IPS-18c (cell line): ENCODE results near the gene CEP78.
"Not testable (repeated sequence)": the region's sequence is repeated elsewhere in the genome, so short reads cannot be mapped to it uniquely, and the experiment has no call there.

ENCODE experiments used
- H3K4me3 ChIP-seq: 2 replicates; pipeline ENCODE4 v1.7.0; 2013; ENCODE audit warnings: low read depth, mild to moderate bottlenecking, low read length, moderate library complexity; ENCODE audit not compliant: insufficient read depth
- H3K9me3 ChIP-seq: one replicate; pipeline ENCODE4 v1.6.1; 2013; ENCODE audit warnings: mild to moderate bottlenecking, low read length, moderate library complexity; ENCODE audit not compliant: control insufficient read depth, insufficient read depth

The CEP78 gene

DNA sequence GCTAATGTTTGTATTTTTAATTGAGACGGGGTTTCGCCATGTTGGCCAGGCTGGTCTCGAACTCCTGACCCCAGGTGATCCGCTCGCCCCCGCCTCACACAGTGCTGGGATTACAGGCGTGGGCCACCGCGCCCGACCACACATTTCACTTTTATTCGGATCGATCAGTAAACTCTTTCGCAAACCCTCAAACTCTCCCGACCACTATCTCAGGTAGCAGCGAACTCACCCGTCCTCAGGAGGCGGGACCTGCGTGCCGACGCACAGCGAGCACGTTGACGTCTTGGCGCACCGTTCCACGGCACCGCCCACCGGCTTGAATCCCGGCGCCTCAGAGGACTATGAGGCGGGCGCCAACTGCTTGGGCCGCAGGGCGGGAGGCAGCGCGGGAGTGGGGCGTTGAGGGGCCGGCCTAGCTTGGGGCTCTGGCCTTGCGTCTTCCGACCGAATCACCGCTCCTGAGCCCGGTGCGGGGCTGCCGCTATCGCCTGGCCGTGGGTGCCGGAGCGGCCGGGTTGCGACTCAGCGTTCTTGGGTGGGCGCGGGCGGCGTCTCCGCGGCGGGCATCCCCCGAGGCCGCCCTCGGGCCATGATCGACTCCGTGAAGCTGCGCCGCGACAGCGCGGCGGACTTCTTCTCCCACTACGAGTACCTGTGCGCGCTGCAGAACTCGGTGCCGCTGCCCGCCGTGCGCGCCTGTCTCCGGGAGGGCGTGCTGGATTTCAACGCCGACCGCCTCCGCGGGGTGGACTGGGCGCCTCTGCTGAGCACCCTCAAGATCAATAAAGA lies at the start of gene CEP78:
Gene CEP78 (plus strand): TSS at position 314 of the 789 bp plus-strand sequence. CDS start 276 bp downstream, at position 590.
- H3K4me3 ChIP-seq, result peak within 1 kb of the TSS; percentile 97
- no peaks in the 10 kb centered on the region for H3K9me3 ChIP-seq

DNA sequence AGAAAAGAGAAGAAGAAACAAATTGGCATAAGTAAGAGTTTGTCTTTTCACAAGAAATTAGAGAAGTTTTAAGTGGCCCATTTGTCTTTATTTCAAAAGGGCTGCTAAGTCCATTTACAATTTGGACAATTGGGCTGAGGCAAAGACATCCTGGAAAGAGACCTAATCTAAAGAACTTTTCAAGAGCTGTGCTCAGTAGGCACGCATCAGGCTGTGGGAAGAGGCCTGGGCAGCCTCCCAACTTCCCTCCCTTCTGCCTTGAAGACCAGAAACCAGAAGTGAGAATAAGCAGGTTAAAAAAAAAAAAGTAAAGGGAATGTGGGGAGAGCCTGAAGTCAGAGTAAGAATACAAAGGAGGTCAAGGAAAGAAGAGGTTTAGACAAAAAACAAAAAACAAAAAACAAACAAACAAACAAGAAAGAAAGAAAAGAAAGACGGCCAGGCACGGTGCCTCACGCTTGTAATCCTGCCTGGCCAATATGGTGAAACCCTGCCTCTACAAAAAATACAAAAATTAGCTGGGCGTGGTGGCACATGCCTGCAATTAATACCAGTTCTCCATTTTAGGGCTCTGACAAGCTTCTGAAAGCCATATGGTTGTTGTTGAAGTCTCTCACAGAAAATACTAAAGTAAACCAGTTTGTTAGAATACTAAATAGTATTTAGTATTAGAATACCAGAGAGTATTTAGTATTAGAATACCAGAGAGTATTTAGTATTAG lies 48.0 kb upstream of the CEP78 start:
- Histone ChIP-seq H3K4me3 (no peak overlapping the region), H3K9me3 (no peaks in the 10 kb centered on the region)

- Histone ChIP-seq H3K4me3 (no peak overlapping the region), H3K9me3 (no peaks in the 10 kb centered on the region)
Observed at GRCh38 chr9:78188594-78188993, 47.3 kb upstream of the CEP78 start.

DNA sequence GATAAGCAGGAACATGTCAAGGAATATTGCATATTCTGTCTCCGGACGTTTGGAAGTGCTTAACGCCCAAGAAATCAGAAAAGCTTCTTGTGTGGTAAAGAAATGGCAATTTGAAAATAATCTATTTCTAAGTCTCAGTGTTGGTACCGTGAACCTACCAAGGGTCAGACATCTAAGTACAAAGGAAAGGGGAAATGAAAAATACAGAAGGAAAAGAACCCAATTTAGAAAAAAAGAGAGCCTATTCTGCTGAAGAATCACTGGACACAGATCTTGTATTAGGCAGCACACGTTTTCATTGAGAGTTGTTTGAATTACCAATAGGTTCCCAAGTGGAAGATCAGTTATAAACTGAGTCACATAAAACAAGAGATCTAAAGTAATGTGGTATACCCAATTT lies 46.9 kb upstream of the CEP78 start:
- Histone ChIP-seq H3K4me3 (no peak overlapping the region), H3K9me3 (no peaks in the 10 kb centered on the region)

DNA sequence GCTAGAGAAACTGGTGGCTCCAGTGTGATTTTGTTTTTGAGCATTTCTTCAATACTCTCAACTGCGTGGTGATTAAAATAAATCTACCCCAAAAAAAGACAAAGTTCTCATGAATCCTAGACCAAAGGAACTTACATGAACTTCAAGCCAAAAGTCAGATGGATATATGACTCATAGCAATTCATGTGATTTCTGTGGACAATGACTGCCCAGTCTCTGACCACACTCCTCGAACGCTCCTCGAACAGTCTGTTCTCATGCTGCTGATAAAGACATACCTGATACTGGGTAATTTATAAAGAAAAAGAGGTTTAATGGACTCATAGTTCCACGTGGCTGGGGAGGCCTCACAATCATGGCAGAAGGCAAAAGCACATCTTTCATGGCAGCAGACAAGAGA lies 46.4 kb upstream of the CEP78 start:
- Histone ChIP-seq H3K9me3 (no peaks in the 10 kb centered on the region), H3K4me3 (no peak overlapping the region)

DNA sequence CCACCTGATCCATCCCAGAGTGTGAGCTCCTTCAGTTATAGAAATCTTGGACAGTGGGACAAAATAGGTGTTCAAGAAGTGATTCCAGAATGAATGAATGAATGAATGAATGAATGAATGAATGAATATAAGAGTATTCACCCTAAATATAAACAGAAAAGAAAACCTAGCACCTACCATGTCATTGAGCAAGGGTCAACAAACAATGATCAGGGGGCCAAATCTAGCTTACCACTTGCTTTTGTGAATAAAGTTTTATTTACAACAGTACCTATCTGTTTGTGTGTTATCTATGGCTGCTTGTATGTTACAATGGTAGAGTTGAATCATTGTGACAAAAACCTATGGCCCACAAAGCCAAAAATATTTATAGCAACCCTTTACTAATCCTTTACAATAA lies 43.9 kb upstream of the CEP78 start:
- H3K4me3 ChIP-seq, result no peak overlapping the region
- no peaks in the 10 kb centered on the region for H3K9me3 ChIP-seq

DNA sequence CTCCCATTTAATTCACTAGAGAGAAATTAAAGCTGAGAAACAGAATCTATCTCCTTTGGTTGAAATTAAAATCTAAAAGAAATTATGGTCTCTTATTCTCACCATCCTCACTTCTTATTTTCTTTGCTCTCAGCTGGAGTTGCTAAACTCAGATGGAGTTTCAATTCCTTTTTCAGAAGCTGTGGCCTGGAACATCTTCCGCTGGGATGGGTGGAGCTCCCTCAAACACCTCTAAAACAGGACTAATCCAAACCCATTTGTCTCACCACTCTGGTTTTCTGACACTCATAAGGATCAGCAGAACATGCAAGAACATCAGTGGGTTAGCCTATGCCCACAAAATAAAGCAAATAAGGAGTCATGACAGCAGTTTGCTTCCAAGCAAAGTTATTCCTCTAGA lies 39.6 kb upstream of the CEP78 start:
- Histone ChIP-seq H3K4me3 (no peak overlapping the region), H3K9me3 (no peaks in the 10 kb centered on the region)

DNA sequence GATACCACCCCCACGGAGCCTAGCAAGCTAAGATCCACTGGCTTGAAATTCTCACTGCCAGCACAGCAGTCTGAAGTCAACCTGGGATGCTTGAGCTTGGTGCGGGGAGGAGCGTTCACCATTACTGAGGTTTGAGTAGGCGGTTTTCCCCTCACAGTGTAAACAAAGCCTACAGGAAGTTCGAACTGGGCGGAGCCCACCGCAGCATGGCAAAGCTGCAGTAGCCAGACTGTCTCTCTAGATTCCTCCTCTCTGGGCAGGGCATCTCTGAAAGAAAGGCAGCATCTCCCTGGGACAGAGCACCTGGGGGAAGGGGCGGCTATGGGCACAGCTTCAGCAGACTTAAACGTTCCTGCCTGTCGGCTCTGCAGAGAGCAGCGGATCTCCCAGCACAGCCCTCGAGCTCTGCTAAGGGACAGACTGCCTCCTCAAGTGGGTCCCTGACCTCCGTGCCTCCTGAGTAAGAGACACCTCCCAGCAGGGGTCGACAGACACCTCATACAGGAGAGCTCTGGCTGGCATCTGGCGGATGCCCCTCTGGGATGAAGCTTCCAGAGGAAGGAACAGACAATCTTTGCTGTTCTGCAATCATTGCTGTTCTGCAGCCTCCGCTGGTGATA lies 34.6 kb upstream of the CEP78 start:
- not testable (repeated sequence) for H3K4me3 ChIP-seq

DNA sequence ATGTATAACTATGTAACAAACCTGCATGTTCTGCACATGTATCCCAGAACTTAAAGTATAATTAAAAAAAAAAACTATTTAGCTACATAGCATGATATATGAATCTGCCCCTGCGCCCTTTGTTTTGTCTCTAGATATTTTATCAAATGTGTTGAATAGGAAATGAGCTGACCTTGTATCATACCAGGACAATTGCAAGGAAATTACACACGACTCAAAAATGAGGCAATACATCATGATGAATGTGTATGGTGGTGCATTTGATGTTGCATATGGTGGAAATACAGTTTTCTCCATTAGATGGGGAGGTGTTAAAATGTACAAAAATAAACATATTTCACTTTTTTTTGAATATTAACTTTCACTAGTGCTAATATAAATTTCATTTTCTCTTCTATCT lies 28.6 kb upstream of the CEP78 start:
- Histone ChIP-seq H3K9me3 (no peaks in the 10 kb centered on the region), H3K4me3 (no peak overlapping the region)

More for the DNA sequence above, 34.6 kb upstream of the CEP78 start:
- not testable (repeated sequence) for H3K9me3 ChIP-seq

DNA sequence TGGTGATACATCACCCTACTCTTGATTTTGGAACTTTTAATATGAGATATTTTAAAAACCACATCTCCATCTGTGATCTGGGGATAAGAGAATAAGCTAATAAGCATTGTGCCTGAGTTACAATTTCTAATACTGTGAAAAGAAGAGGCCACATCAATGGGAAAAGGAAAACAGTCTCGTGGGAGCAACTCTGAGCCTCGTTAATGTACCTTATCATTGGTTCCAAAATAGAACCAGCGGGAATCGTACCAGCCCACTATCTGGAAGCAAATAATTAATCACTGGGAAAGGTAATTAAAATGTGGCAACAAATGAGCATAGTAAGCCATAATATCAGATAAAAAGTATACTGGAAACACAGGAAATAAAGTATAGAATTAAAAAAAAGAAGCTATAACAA lies 28.0 kb upstream of the CEP78 start:
- Histone ChIP-seq H3K4me3 (no peak overlapping the region), H3K9me3 (no peaks in the 10 kb centered on the region)

GRCh38 chr9:78209127-78209526 lies 26.7 kb upstream of the CEP78 start:
- H3K9me3 ChIP-seq, result no peaks in the 10 kb centered on the region
- no peak overlapping the region for H3K4me3 ChIP-seq

DNA sequence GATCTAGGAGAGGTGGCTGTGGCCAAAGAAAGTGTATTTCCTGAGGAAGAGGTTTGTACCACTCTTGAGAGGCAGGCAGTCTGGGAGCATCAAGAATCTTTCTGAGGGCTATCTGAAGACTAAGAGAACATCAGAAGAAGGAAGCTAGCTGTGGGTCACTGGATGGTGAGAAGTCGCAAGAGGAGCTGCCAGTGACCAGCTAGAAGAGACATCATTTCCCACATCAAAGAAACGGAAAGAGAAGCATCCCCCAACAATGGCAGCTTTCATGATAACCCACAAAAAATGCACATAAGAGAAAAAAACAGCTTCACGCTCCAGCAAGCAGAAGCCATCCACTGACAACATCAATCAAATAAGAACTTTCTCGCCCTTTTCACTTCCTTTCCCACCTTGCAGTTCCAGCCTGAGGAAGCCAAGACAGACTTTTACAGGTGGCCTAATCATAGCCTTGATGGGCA lies 25.0 kb upstream of the CEP78 start:
- Histone ChIP-seq H3K4me3 (no peak overlapping the region), H3K9me3 (no peaks in the 10 kb centered on the region)

- no peaks in the 10 kb centered on the region for H3K9me3 ChIP-seq
- H3K4me3 ChIP-seq, result no peak overlapping the region
Observed at GRCh38 chr9:78212868-78213267, 23.0 kb upstream of the CEP78 start.

DNA sequence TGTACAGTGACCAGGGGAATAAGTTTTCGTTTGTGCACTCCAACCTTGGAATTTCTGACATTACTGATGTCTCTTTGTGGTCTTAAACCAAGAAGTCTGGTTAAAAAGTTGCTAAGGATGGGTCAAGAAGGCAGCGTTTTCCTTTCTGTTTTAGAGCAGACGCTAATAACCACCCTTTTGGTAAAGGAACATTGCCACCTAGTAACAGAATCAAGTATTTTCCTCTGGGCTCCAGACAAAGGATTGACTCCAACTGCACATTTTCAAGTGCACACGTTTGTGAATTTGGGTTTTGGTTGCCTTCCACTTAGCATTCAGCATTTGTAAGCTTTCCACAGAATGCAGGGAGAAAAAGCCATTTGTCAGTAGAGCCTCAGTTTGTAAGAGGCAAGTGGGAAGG lies 22.2 kb upstream of the CEP78 start:
- Histone ChIP-seq H3K9me3 (no peaks in the 10 kb centered on the region), H3K4me3 (no peak overlapping the region)

GRCh38 chr9:78214492-78214891 lies 21.4 kb upstream of the CEP78 start:
- H3K9me3 ChIP-seq, result no peaks in the 10 kb centered on the region
- no peak overlapping the region for H3K4me3 ChIP-seq

GRCh38 chr9:78215706-78216105 lies 20.2 kb upstream of the CEP78 start:
- Histone ChIP-seq H3K4me3 (no peak overlapping the region), H3K9me3 (no peaks in the 10 kb centered on the region)

DNA sequence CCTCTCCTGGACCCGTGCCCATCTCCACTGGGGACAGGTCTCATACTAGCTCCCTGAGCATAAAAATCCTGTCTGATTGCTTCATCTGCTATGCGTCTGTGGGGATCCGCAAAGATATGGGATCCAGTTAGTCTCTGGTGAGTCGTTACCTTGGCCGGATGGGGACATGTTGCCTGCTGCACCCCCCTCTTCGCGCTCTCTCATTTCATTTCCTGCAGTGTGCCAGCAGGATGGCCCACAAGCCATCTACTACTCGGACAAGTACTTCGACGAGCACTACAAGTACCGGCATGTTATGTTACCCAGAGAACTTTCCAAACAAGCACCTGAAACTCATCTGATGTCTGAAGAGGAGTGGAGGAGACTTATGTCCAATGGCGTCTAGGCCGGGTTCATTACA lies 17.0 kb upstream of the CEP78 start:
- Histone ChIP-seq H3K4me3 (no peak overlapping the region), H3K9me3 (no peaks in the 10 kb centered on the region)

GRCh38 chr9:78221425-78221824 lies 14.4 kb upstream of the CEP78 start:
- H3K4me3 ChIP-seq, result no peak overlapping the region
- no peaks in the 10 kb centered on the region for H3K9me3 ChIP-seq
